Measurements from ENCODE around the gene TSPAN2. TPM values are rescaled to one million over a fixed set of nuclear protein-coding genes. Genes with fewer than 3 reads are reported as not detected.

The TSPAN2 gene
- total RNA-seq, 1 experiment from 2014 or later, result 7.7 TPM

DNA sequence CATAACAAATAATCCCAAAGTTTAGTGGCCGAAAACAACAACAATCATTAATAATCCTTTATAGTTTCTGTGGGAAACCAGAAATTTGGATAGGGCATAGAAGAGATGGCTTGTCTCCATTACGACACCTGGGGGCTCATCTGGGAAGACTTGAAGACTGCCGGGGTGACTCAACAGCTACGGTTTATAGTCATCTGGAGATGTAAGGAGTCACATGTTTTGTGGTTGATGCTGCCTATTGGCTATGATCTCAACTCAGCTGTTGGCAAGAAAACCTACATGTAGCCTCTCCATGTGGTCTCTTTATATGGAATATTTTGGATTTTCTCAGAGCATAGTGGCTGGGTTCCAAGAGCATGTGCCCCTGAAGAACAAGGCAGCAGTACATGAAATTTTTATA is 29.3 kb upstream of the TSPAN2 start:
- no peak overlapping the region for H3K27ac Mint-ChIP-seq (ENCODE audit: unreplicated experiment)
- no peak overlapping the region for H3K4me3 Mint-ChIP-seq (ENCODE audit: low read depth, unreplicated experiment)
- peaks cover 3% of the 10 kb centered on the region for H3K9me3 Mint-ChIP-seq (ENCODE audit: low read depth, unreplicated experiment)
- CTCF ChIA-PET, result no interaction called here
- peaks cover 34% of the 10 kb centered on the region for H3K4me1 Mint-ChIP-seq (ENCODE audit: low read depth, unreplicated experiment)
- H3K36me3 Mint-ChIP-seq (ENCODE audit: insufficient read depth, unreplicated experiment), result no peaks in the 10 kb centered on the region
- no peaks in the 10 kb centered on the region for H3K27me3 Mint-ChIP-seq (ENCODE audit: unreplicated experiment)
- TF ChIP-seq, protein P1, sequence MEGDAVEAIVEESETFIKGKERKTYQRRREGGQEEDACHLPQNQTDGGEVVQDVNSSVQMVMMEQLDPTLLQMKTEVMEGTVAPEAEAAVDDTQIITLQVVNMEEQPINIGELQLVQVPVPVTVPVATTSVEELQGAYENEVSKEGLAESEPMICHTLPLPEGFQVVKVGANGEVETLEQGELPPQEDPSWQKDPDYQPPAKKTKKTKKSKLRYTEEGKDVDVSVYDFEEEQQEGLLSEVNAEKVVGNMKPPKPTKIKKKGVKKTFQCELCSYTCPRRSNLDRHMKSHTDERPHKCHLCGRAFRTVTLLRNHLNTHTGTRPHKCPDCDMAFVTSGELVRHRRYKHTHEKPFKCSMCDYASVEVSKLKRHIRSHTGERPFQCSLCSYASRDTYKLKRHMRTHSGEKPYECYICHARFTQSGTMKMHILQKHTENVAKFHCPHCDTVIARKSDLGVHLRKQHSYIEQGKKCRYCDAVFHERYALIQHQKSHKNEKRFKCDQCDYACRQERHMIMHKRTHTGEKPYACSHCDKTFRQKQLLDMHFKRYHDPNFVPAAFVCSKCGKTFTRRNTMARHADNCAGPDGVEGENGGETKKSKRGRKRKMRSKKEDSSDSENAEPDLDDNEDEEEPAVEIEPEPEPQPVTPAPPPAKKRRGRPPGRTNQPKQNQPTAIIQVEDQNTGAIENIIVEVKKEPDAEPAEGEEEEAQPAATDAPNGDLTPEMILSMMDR (IDR thresholded peaks at IDR 0.05; ENCODE audit: unreplicated experiment), result no peak
- DNase-seq, result no peak
- intact Hi-C loops (cut with micrococcal nuclease; ENCODE audit: unreplicated experiment), result no loop called here
- BruUV-seq (replicated peaks), result no TSS peak

DNA sequence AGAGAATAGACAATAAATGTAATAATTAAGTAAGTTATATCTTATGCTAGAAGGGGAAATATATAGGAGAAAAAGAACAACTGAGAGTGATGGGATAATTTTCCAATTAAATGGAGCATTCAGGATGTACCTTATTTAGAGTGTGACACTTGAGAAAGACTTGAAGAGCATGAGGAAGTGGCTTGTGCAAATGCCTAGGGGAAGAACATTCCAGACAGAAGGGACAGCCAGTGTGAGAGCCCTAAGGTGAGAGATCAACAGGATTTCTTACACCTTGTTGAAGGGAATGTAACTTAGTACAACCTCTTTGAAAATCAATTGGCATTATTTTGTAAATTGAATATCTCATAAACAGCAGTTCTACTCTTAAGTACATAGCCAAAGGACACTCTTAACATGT is 28.8 kb upstream of the TSPAN2 start:
- no TSS peak for BruUV-seq (replicated peaks)

DNA sequence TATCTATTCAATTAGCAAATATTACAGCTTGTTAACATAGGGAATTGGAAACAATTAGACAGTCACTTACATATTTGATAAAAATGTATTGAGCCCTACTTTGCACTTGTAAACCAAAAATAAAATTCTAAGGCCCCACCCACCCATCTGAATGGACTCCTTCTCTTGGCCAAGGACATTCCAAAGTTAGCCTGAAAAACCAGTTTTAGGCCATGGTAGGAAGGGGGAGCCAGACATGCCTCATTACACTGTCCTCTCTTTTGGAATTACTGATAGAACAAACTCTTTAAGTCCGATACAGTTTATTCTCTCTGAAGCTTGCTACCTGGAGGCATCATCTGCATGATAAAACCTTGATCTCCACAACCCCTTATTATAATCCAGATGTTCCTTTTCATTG is 28.0 kb upstream of the TSPAN2 start:
- peaks cover 3% of the 10 kb centered on the region for H3K9me3 Mint-ChIP-seq (ENCODE audit: low read depth, unreplicated experiment)
- peak overlapping the region; percentile 42 for H3K27ac Mint-ChIP-seq (ENCODE audit: unreplicated experiment)
- CTCF ChIA-PET, result no interaction called here
- no TSS peak for BruUV-seq (replicated peaks)
- H3K4me3 Mint-ChIP-seq (ENCODE audit: low read depth, unreplicated experiment), result no peak overlapping the region
- peak; percentile 34 for DNase-seq
- H3K27me3 Mint-ChIP-seq (ENCODE audit: unreplicated experiment), result no peaks in the 10 kb centered on the region
- TF ChIP-seq, protein P1 (IDR thresholded peaks at IDR 0.05; ENCODE audit: unreplicated experiment), result no peak
- peaks cover 37% of the 10 kb centered on the region for H3K4me1 Mint-ChIP-seq (ENCODE audit: low read depth, unreplicated experiment)
- H3K36me3 Mint-ChIP-seq (ENCODE audit: insufficient read depth, unreplicated experiment), result no peaks in the 10 kb centered on the region
- intact Hi-C loops (cut with micrococcal nuclease; ENCODE audit: unreplicated experiment), result no loop called here

More for the DNA sequence above, 28.8 kb upstream of the TSPAN2 start:
- Mint-ChIP-seq H3K4me1 (ENCODE audit: low read depth, unreplicated experiment) (peaks cover 37% of the 10 kb centered on the region), H3K27ac (ENCODE audit: unreplicated experiment) (peak overlapping the region; percentile 42), H3K4me3 (ENCODE audit: low read depth, unreplicated experiment) (no peak overlapping the region), H3K27me3 (ENCODE audit: unreplicated experiment) (no peaks in the 10 kb centered on the region), H3K36me3 (ENCODE audit: insufficient read depth, unreplicated experiment) (no peaks in the 10 kb centered on the region), H3K9me3 (ENCODE audit: low read depth, unreplicated experiment) (peaks cover 3% of the 10 kb centered on the region)
- TF ChIP-seq, protein P1 (IDR thresholded peaks at IDR 0.05; ENCODE audit: unreplicated experiment), result no peak
- DNase-seq, result no peak
- CTCF ChIA-PET, result no interaction called here
- intact Hi-C loops (cut with micrococcal nuclease; ENCODE audit: unreplicated experiment), result no loop called here

DNA sequence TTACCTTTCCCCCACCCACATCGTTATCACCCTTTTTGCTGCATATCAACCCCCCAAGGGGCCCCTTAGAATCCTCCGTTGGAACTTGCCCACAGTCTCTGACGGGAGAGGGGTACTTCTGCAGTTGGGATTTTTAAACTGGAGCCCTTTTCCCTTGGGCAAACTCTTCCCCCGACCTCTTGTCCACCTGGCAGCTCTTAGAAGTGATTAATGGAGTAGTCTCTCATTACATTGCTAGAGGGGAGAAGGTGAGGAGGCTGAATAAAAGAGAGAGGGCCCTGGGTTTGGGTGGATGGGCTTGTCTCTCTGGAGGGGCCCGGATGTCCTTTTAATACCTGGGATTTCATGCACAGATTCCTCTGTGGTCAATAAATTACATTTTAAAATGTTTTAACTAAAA is 27.2 kb upstream of the TSPAN2 start:
- Mint-ChIP-seq H3K4me1 (ENCODE audit: low read depth, unreplicated experiment) (peaks cover 37% of the 10 kb centered on the region), H3K4me3 (ENCODE audit: low read depth, unreplicated experiment) (no peak overlapping the region)

More for the DNA sequence above, 27.2 kb upstream of the TSPAN2 start:
- BruUV-seq (replicated peaks), result no TSS peak
- no peaks in the 10 kb centered on the region for H3K27me3 Mint-ChIP-seq (ENCODE audit: unreplicated experiment)
- CTCF ChIA-PET, result no interaction called here
- no peak for DNase-seq
- H3K9me3 Mint-ChIP-seq (ENCODE audit: low read depth, unreplicated experiment), result no peaks in the 10 kb centered on the region
- no peaks in the 10 kb centered on the region for H3K36me3 Mint-ChIP-seq (ENCODE audit: insufficient read depth, unreplicated experiment)
- H3K27ac Mint-ChIP-seq (ENCODE audit: unreplicated experiment), result peak overlapping the region; percentile 36
- TF ChIP-seq, protein P1 (IDR thresholded peaks at IDR 0.05; ENCODE audit: unreplicated experiment), result no peak
- intact Hi-C loops (cut with micrococcal nuclease; ENCODE audit: unreplicated experiment), result no loop called here
